Endothelial cell of umbilical vein (primary cell): ENCODE data around the gene CLEC2B. TPM values are rescaled to one million over a fixed set of nuclear protein-coding genes. Genes with fewer than 3 reads are reported as not detected.

ENCODE experiments used
- BruUV-seq: library from RNA; stranded (reverse); fragments of 400-500 nt; replicated peaks from 2 replicates; lab custom pipeline; 2021; lab: Mats Ljungman, UMichigan
- CTCF ChIA-PET: fragments of 300-600, 350-600 bp; sonication (Branson Sonifier 250); formaldehyde crosslinking; loops from one replicate; lab custom pipeline; 2021; ENCODE audit warnings: antibody characterized with exemption, inconsistent platforms; lab: Charles Lee
- POLR2A ChIA-PET: fragments of 300-600, 350-600 bp; sonication (Branson Sonifier 250); formaldehyde crosslinking; loops from one replicate; lab custom pipeline; 2021; ENCODE audit warnings: antibody characterized with exemption, inconsistent platforms; lab: Charles Lee
- DNase-seq: peaks from one replicate; pipeline ENCODE4 v3.0.0-alpha.2; 2011; ENCODE audit warnings: low read depth, low spot score
- FAIRE-seq: peaks from 2 replicates; lab custom pipeline; 2011; peaks lifted over from hg19 to GRCh38; lab: Jason Lieb, UNC
- H2AFZ ChIP-seq: 2 replicates; pipeline ENCODE4 v1.6.0; 2012; ENCODE audit warnings: low read depth, low read length, control low read depth, inconsistent platforms
- H3K27ac ChIP-seq: 2 replicates; pipeline ENCODE4 v1.5.1; 2011; ENCODE audit warnings: low read depth, mild to moderate bottlenecking, control low read depth, low read length, moderate library complexity; ENCODE audit not compliant: insufficient read depth
- H3K27me3 ChIP-seq, 2 experiments: 2 replicates each; pipeline versions ENCODE4 v1.6.0 to v1.6.1; 2011; ENCODE audit warnings: low read length in 2 of 2, mixed read lengths in 1 of 2; ENCODE audit not compliant: control insufficient read depth in 2 of 2, insufficient read depth in 2 of 2
- H3K36me3 ChIP-seq, 2 experiments: 2 replicates in 1 of 2; 3 replicates in 1 of 2; pipeline ENCODE4 v1.5.1; 2011; ENCODE audit warnings: low read length in 2 of 2, mild to moderate bottlenecking in 1 of 2, moderate library complexity in 1 of 2; ENCODE audit not compliant: control insufficient read depth in 2 of 2, insufficient read depth in 2 of 2; ENCODE audit errors: extremely low read depth in 1 of 2
- H3K4me1 ChIP-seq: 3 replicates; pipeline ENCODE4 v1.5.1; 2011; ENCODE audit warnings: mild to moderate bottlenecking, low read length; ENCODE audit not compliant: control insufficient read depth, insufficient read depth; ENCODE audit errors: extremely low read depth
- H3K4me2 ChIP-seq: 2 replicates; pipeline ENCODE4 v1.6.1; 2011; ENCODE audit warnings: low read length, control low read depth, mixed read lengths; ENCODE audit not compliant: insufficient read depth
- H3K4me3 ChIP-seq, 3 experiments: fragments of 200-600 bp in 1 of 3; sonication (generic), shearing (Covaris generic) in 1 of 3; replicated peaks in 1 of 3; 2 replicates each; pipeline ENCODE4 v1.5.1; 2011 to 2016; ENCODE audit warnings: control low read depth in 3 of 3, low read length in 3 of 3, mild to moderate bottlenecking in 2 of 3, inconsistent platforms in 1 of 3, low read depth in 1 of 3, moderate library complexity in 1 of 3; ENCODE audit not compliant: insufficient read depth in 1 of 3
- H3K79me2 ChIP-seq: 2 replicates; pipeline ENCODE4 v1.6.0; 2012; ENCODE audit warnings: low read length, inconsistent platforms; ENCODE audit not compliant: control insufficient read depth, insufficient read depth
- H3K9ac ChIP-seq: replicated peaks from 2 replicates; pipeline ENCODE3; 2011; ENCODE audit warnings: low read length, control low read depth; ENCODE audit not compliant: insufficient read depth; ENCODE audit errors: extremely low read depth
- H3K9me1 ChIP-seq: replicated peaks from 3 replicates; pipeline ENCODE4 v1.6.0; 2011; ENCODE audit warnings: mild to moderate bottlenecking, low read length; ENCODE audit not compliant: control insufficient read depth, insufficient read depth; ENCODE audit errors: extremely low read depth
- H3K9me3 ChIP-seq: replicated peaks from 2 replicates; pipeline ENCODE4 v1.5.1; 2012; ENCODE audit warnings: low read length, inconsistent platforms; ENCODE audit not compliant: control insufficient read depth, insufficient read depth
- H4K20me1 ChIP-seq: replicated peaks from 2 replicates; pipeline ENCODE3; 2011; ENCODE audit warnings: mild to moderate bottlenecking, low read length; ENCODE audit not compliant: control insufficient read depth, insufficient read depth; ENCODE audit errors: extremely low read depth
- EZH2 ChIP-seq: IDR thresholded peaks from 2 replicates; pipeline ENCODE4 v1.6.1; 2012; ENCODE audit warnings: borderline replicate concordance, low read depth, mild to moderate bottlenecking, moderate library complexity, low read length, inconsistent platforms; ENCODE audit not compliant: severe bottlenecking
- FOS ChIP-seq: IDR thresholded peaks from 2 replicates; pipeline ENCODE4 v1.6.1; 2011; ENCODE audit warnings: mild to moderate bottlenecking, low read length, moderate library complexity, borderline replicate concordance; ENCODE audit not compliant: insufficient read depth
- GATA2 ChIP-seq: IDR thresholded peaks from 2 replicates; pipeline ENCODE4 v1.7.0; 2011; ENCODE audit warnings: low read depth, mild to moderate bottlenecking, moderate library complexity, mixed read lengths, low read length; ENCODE audit not compliant: insufficient read length, insufficient read depth
- JUN ChIP-seq: IDR thresholded peaks from 2 replicates; pipeline ENCODE4 v1.6.1; 2011; ENCODE audit warnings: borderline replicate concordance, low read depth; ENCODE audit not compliant: insufficient read length, insufficient read depth
- MAX ChIP-seq: IDR thresholded peaks from 2 replicates; pipeline ENCODE4 v1.6.1; 2011; ENCODE audit not compliant: insufficient read depth, insufficient read length
- MYC ChIP-seq: IDR thresholded peaks from one replicate; pipeline ENCODE4 v1.6.1; 2011; ENCODE audit warnings: mild to moderate bottlenecking, low read depth, low read length
- POLR2A ChIP-seq: IDR thresholded peaks from 2 replicates; pipeline ENCODE4 v1.6.1; 2012; ENCODE audit warnings: low read depth, mild to moderate bottlenecking, control low read depth, low read length
- POLR2AphosphoS5 ChIP-seq: IDR thresholded peaks from 2 replicates; pipeline ENCODE4 v1.6.1; 2012; ENCODE audit warnings: low read depth, mild to moderate bottlenecking, control low read depth, low read length, moderate library complexity; ENCODE audit not compliant: insufficient read depth
- dilution Hi-C: fragments of 300-500 bp; cut with MboI; formaldehyde crosslinking; loops from one replicate; pipeline ENCODE4 v1.15.0; 2019; ENCODE audit warnings: low sequenced_read_pairs; ENCODE audit not compliant: extremely low pct_ligation_motif_present
- intact Hi-C: fragments of 100-400 bp; cut with micrococcal nuclease; formaldehyde crosslinking; loops from one replicate; pipeline ENCODE4 v1.10.0; 2022
- polyA plus RNA-seq, 4 experiments: library from polyadenylated mRNA; depleted of rRNA in 3 of 4; stranded (reverse) in 3 of 4; unstranded in 1 of 4; fragments of >200 nt; gene quantifications; 2 replicates each; pipeline versions ENCODE4 v1.2.1 to v1.2.3, GENCODE V29; 2011 to 2012; ENCODE audit warnings: missing spikeins in 1 of 4
- total RNA-seq: library from RNA; stranded (reverse); gene quantifications from 2 replicates; pipeline ENCODE4 v1.2.3, GENCODE V29; 2021
- TF ChIP-seq, protein P1 (sequence below), 2 donors: IDR thresholded peaks; 1 replicate in 1 of 2; 2 replicates in 1 of 2; pipeline ENCODE4 v1.5.1; 2011; ENCODE audit warnings: low read length in 2 of 2, mild to moderate bottlenecking in 2 of 2, moderate library complexity in 2 of 2, control low read depth in 1 of 2, inconsistent platforms in 1 of 2, low read depth in 1 of 2; ENCODE audit not compliant: insufficient read depth in 1 of 2; ENCODE audit errors: extremely low read depth in 1 of 2

The CLEC2B gene
- total and polyA plus RNA-seq, 2 donors (not counting 3 experiments of a cell fraction or from before 2014, with no cell fraction given), result 6.7 to 18.3 TPM

- Histone ChIP-seq H2AFZ (no peak overlapping the region), H3K9me1 (no peaks in the 10 kb centered on the region), H3K9ac (peak overlapping the region; percentile 94), H4K20me1 (no peaks in the 10 kb centered on the region), H3K4me1 (peaks cover 31% of the 10 kb centered on the region), H3K36me3 (no peaks in the 10 kb centered on the region), H3K9me3 (no peaks in the 10 kb centered on the region), H3K4me2 (peak overlapping the region; percentile 99), H3K27ac (peak overlapping the region; percentile 96), H3K4me3 (peak overlapping the region; percentile 28 to 93 (median 73)), H3K79me2 (peaks cover 37% of the 10 kb centered on the region), H3K27me3 (no peaks in the 10 kb centered on the region)
- ChIA-PET CTCF (interaction anchor here (0.7 to 4.4 kb wide), 4 partner anchors 54 to 125 kb away, joined by 3 to 21 read pairs (median 5); no protein-coding TSS in a partner anchor), POLR2A (no interaction called here)
- dilution Hi-C loops (no loop called here), intact Hi-C loops (loop anchor here (2.0 to 5.0 kb wide), 3 partner anchors 59 to 149 kb away; no protein-coding TSS in a partner anchor)
- FAIRE-seq (no peak), DNase-seq (peak; percentile 21)
- TF ChIP-seq GATA2 (no peak), MAX (no peak), EZH2 (no peak), FOS (no peak), JUN (no peak), POLR2A (no peak), POLR2AphosphoS5 (no peak), MYC (no peak)
- TF ChIP-seq, protein P1, sequence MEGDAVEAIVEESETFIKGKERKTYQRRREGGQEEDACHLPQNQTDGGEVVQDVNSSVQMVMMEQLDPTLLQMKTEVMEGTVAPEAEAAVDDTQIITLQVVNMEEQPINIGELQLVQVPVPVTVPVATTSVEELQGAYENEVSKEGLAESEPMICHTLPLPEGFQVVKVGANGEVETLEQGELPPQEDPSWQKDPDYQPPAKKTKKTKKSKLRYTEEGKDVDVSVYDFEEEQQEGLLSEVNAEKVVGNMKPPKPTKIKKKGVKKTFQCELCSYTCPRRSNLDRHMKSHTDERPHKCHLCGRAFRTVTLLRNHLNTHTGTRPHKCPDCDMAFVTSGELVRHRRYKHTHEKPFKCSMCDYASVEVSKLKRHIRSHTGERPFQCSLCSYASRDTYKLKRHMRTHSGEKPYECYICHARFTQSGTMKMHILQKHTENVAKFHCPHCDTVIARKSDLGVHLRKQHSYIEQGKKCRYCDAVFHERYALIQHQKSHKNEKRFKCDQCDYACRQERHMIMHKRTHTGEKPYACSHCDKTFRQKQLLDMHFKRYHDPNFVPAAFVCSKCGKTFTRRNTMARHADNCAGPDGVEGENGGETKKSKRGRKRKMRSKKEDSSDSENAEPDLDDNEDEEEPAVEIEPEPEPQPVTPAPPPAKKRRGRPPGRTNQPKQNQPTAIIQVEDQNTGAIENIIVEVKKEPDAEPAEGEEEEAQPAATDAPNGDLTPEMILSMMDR (IDR thresholded peaks at IDR 0.05; ENCODE audit: extremely low read depth in 1 of 2, insufficient read depth in 1 of 2, low read depth in 1 of 2, low read length in 2 of 2), result no peak
- no TSS peak for BruUV-seq
These were observed 798 bp downstream of the CLEC2B start for GRCh38 chr12:9868311-9868801.
